Spleen (tissue), 11 donors: ENCODE data around the gene NUSAP1. TPM values are rescaled to one million over a fixed set of nuclear protein-coding genes. Genes with fewer than 3 reads are reported as not detected.
"Not testable (repeated sequence)": the region's sequence is repeated elsewhere in the genome, so short reads cannot be mapped to it uniquely, and the experiment has no call there.

Experiments used
- DNase-seq: peaks from one replicate; pipeline ENCODE4 v3.0.0-alpha.2; 2020
- H3K27ac ChIP-seq, 8 donors: fragments of 200-600 bp; sonication (generic) in 7 of 8; 1 replicate in 4 of 8; 2 replicates in 4 of 8; pipeline versions ENCODE4 v1.5.0 to v1.8.0; 2016 to 2021; ENCODE audit warnings: inconsistent platforms in 4 of 8, mild to moderate bottlenecking in 4 of 8, moderate library complexity in 1 of 8
- H3K27me3 ChIP-seq, 7 donors: fragments of 200-600 bp; sonication (generic) in 6 of 7; replicated peaks in 1 of 7; 1 replicate in 4 of 7; 2 replicates in 3 of 7; pipeline versions ENCODE4 v1.5.0 to v1.8.0; 2016 to 2021; ENCODE audit warnings: inconsistent platforms in 3 of 7, mild to moderate bottlenecking in 1 of 7
- H3K36me3 ChIP-seq, 6 donors: fragments of 200-600 bp; sonication (generic) in 5 of 6; 1 replicate in 4 of 6; 2 replicates in 2 of 6; pipeline versions ENCODE4 v1.5.0 to v1.8.0; 2016 to 2021; ENCODE audit warnings: inconsistent platforms in 2 of 6
- H3K4me1 ChIP-seq, 6 donors: fragments of 200-600 bp; sonication (generic) in 5 of 6; 1 replicate in 3 of 6; 2 replicates in 3 of 6; pipeline versions ENCODE4 v1.5.0 to v1.8.0; 2016 to 2021; ENCODE audit warnings: inconsistent platforms in 3 of 6
- H3K4me3 ChIP-seq, 8 donors: fragments of 200-600 bp; sonication (generic) in 7 of 8; 1 replicate in 4 of 8; 2 replicates in 4 of 8; pipeline versions ENCODE4 v1.5.0 to v1.8.0; 2016 to 2021; ENCODE audit warnings: inconsistent platforms in 4 of 8, mild to moderate bottlenecking in 4 of 8, moderate library complexity in 2 of 8
- H3K9me3 ChIP-seq, 8 donors: fragments of 200-600 bp; sonication (generic) in 7 of 8; 1 replicate in 4 of 8; 2 replicates in 4 of 8; pipeline versions ENCODE4 v1.5.0 to v1.8.0; 2016 to 2021; ENCODE audit warnings: inconsistent platforms in 4 of 8
- POLR2A ChIP-seq, 3 donors: fragments of 450-650 bp; IDR thresholded peaks; one replicate each; pipeline ENCODE4 v1.5.1; 2017; ENCODE audit warnings: antibody characterized with exemption in 3 of 3, mild to moderate bottlenecking in 1 of 3
- POLR2AphosphoS5 ChIP-seq, 3 donors: sonication (generic); formaldehyde crosslinking; IDR thresholded peaks; one replicate each; pipeline ENCODE4 v1.5.1; 2017; ENCODE audit warnings: antibody characterized with exemption in 3 of 3
- WGBS, 5 donors: extraction: QIAGEN DNeasy Blood & Tissue Kit in 3 of 5; methylation state at CpG; one replicate each; pipeline versions ENCODE4 v1.1.5 to v1.1.7; 2013 to 2018; 5-methylcytosine and 5-hydroxymethylcytosine counted together
- intact Hi-C: fragments of 100-400 bp; cut with DNase I; formaldehyde crosslinking; loops from one replicate; pipeline ENCODE4 v1.15.0; 2023; ENCODE audit warnings: low total_unique reads
- polyA plus RNA-seq, 3 donors: library from polyadenylated mRNA; stranded (reverse); fragments of 200-250 nt; gene quantifications; one replicate each; pipeline ENCODE4 v1.2.1, GENCODE V29; 2013
- total RNA-seq, 7 donors: library from RNA; depleted of rRNA in 3 of 7; stranded (reverse); fragments of >200 nt in 3 of 7; fragmentation: NEBNext Ultra II Directional in 4 of 7; extraction: Animal tissue kit (Norgen Biotek cat#: 25700) in 4 of 7; gene quantifications; one replicate each; pipeline versions ENCODE4 v1.1.0 to v1.2.1, GENCODE V29; 2016 to 2021
- TF ChIP-seq, protein P1 (sequence below), 11 experiments: fragments of 200-600 bp in 7 of 11; fragments of 450-650 bp in 4 of 11; sonication (generic) in 4 of 11; IDR thresholded peaks in 8 of 11; conservative IDR thresholded peaks in 3 of 11; 1 replicate in 7 of 11; 2 replicates in 4 of 11; pipeline versions ENCODE4 v1.4.0 to v1.8.0; 2016 to 2021; ENCODE audit warnings: antibody characterized with exemption in 11 of 11, inconsistent platforms in 4 of 11, mild to moderate bottlenecking in 1 of 11
- donor health status: healthy with polysubstance abuse.
- donor health status: DM: no; HTN: no; CAD: no; lungs with moderate emphysema.
- donor health status: DM: no; HTN: no; CAD: no.
- donor health status: Bipolar disorder and iron deficiency.
- donor health status: healthy.
- donor health status: DM: no; HTN: no; CAD: no.
- donor health status: DM: yes; HTN: yes; CAD: no.

Gene NUSAP1
- total and polyA plus RNA-seq, 10 donors: 4.0 to 47.5 (median 17.3) TPM

DNA sequence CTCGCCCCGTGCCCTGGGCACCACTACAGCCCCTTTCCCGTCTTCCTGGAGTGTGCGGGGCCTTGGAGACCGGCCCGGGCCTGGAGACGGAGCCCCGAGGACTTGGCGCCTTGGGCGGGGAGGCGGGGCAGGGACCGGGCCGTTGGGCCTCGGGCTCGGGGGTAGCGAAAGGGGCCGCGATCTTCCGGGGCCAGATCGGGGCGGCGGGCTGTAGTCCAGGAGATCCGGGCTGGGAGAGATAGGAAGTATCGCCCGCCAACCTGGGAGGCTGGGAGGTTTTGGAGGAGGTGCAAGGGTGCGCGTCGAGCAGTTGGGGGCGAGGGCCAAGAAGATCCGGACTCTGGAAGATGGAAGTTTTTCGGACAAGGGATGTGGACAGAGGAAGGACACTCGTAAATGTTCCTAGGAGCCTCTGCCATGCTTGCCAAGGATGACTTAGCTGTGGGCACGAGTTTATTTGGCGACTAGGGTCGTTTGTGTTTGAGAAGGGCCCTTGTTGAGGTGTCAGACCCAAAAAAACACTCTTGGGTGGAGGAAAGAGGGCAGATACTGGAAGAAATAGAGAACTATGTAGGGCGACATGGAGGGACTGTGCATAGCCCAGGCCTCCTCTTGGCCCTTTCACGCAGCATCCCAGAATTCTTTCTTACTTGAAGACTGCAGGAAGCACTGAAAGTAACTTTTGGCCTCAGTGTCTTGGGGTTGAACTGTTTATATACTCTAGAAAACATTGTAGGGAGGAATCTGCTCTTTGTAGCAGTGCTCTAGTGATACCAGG is 84.9 kb downstream of the NUSAP1 start:
- Histone ChIP-seq H3K27me3 (no peaks in the 10 kb centered on the region), H3K4me1 (peaks cover 15 to 66% (median 47%) of the 10 kb centered on the region in 6 donors), H3K36me3 (no peaks in the 10 kb centered on the region), H3K4me3 (peak overlapping the region; percentile 60 to 98 (median 92)), H3K9me3 (no peaks in the 10 kb centered on the region), H3K27ac (peak overlapping the region; percentile 71 to 92 (median 89))
- no peak for DNase-seq
- intact Hi-C loops: no loop called here
- 1 to 2% (median 1%) methylated on average over 26 to 37 of the region's 37 CpGs for WGBS, 5 donors
- TF ChIP-seq POLR2A (IDR thresholded peaks at IDR 0.05): no peak
- TF ChIP-seq POLR2AphosphoS5 (IDR thresholded peaks at IDR 0.05): no peak
- TF ChIP-seq, protein P1, sequence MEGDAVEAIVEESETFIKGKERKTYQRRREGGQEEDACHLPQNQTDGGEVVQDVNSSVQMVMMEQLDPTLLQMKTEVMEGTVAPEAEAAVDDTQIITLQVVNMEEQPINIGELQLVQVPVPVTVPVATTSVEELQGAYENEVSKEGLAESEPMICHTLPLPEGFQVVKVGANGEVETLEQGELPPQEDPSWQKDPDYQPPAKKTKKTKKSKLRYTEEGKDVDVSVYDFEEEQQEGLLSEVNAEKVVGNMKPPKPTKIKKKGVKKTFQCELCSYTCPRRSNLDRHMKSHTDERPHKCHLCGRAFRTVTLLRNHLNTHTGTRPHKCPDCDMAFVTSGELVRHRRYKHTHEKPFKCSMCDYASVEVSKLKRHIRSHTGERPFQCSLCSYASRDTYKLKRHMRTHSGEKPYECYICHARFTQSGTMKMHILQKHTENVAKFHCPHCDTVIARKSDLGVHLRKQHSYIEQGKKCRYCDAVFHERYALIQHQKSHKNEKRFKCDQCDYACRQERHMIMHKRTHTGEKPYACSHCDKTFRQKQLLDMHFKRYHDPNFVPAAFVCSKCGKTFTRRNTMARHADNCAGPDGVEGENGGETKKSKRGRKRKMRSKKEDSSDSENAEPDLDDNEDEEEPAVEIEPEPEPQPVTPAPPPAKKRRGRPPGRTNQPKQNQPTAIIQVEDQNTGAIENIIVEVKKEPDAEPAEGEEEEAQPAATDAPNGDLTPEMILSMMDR (IDR thresholded peaks at IDR 0.05 in 8 of 11, conservative IDR thresholded peaks at IDR 0.05 in 3 of 11): no peak

DNA sequence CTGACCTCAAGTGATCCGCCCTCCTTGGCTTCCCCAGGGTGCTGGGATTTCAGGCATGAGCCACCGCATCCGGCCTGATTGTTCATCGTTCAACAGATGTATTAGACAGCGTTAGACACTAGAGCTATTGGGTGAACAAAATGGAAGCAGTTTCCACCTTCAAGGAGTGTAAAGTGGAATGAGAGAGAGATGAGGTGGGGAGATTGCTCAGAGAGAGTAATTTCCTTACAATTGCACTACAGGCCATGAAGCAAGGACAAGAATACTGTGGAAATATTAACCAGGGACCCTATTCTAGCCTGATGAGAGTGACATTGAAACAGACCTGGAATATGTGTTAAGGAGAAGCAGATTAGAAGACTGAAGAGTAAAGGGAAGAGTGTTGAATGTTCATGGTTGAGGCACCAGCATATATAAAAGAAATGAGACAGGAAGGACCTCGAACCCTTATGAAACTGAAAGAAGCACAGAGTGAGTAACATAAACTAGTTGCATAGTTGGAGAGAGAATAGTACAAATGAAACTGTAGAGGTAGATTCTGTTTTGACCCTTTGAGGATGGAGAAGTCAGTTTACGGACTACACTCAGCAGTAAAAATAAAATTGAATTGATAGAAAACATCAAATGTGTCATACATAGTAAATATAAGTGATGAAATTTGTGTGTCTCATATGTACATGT is 91.4 kb downstream of the NUSAP1 start:
- peaks cover 0 to 10% (median 0%) of the 10 kb centered on the region in 6 donors for H3K36me3 ChIP-seq
- H3K27me3 ChIP-seq: no peaks in the 10 kb centered on the region
- H3K27ac ChIP-seq: peak overlapping the region in 6 of 8 donors; percentile 2 to 53 (median 43)
- no peak for TF ChIP-seq POLR2A (IDR thresholded peaks at IDR 0.05)
- no peak for TF ChIP-seq POLR2AphosphoS5 (IDR thresholded peaks at IDR 0.05)
- TF ChIP-seq, protein P1 (IDR thresholded peaks at IDR 0.05 in 8 of 11, conservative IDR thresholded peaks at IDR 0.05 in 3 of 11): no peak
- H3K4me1 ChIP-seq: peaks cover 6 to 79% (median 39%) of the 10 kb centered on the region in 6 donors
- DNase-seq: no peak
- no peaks in the 10 kb centered on the region for H3K9me3 ChIP-seq
- 80 to 88% (median 84%) methylated on average over 7 of the region's 7 CpGs for WGBS, 5 donors
- intact Hi-C loops: no loop called here
- H3K4me3 ChIP-seq: no peak overlapping the region

DNA sequence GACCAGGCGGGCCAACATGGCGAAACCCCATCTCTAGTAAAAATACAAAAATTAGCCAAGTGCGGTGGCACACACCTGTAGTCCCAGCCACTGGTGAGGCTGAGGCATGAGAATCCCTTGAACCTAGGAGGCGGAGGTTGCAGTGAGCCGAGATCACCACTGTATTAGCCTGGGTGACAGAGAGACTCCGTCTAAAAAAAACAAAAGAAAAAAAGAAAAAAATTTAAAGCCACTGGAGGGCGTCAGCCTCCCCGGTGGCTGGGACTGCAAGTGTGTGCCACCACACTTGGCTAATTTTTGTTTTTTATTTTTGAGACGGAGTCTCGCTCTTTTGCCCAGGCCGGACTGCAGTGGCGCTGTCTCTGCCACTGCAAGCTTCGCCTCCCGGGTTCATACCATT is 92.1 kb downstream of the NUSAP1 start:
- no peaks in the 10 kb centered on the region for H3K9me3 ChIP-seq
- H3K27me3 ChIP-seq: no peaks in the 10 kb centered on the region
- intact Hi-C loops: no loop called here
- no peak overlapping the region for H3K4me3 ChIP-seq
- WGBS, 5 donors: 92 to 96% (median 93%) methylated on average over 13 to 14 of the region's 14 CpGs
- no peak for DNase-seq
- peaks cover 0 to 10% (median 0%) of the 10 kb centered on the region in 6 donors for H3K36me3 ChIP-seq
- H3K4me1 ChIP-seq: peaks cover 6 to 79% (median 37%) of the 10 kb centered on the region in 6 donors
- H3K27ac ChIP-seq: peak overlapping the region in 5 of 8 donors; percentile 2 to 53 (median 43)
- TF ChIP-seq, protein P1 (IDR thresholded peaks at IDR 0.05 in 8 of 11, conservative IDR thresholded peaks at IDR 0.05 in 3 of 11): no peak
- TF ChIP-seq POLR2A (IDR thresholded peaks at IDR 0.05) (no peak), POLR2AphosphoS5 (IDR thresholded peaks at IDR 0.05) (no peak)

DNA sequence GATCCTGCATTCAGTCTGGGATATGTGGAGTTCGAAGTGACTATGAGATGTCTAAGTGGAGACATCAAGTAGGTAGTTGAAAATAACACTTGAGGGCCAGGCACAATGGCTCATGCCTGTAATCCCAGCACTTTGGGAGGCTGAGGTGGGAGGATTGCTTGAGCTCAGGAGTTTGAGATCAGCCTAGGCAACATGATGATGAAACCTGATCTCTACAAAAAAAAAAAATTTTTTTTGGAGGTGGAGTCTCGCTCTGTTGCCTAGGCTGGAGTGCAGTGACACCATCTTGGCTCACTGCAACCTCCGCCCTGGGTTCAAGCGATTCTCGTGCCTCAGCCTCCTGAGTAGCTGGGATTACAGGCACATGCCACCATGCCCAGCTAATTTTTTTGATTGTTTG is 93.2 kb downstream of the NUSAP1 start:
- intact Hi-C loops, DNase-seq, H3K27me3 ChIP-seq, H3K27ac ChIP-seq, H3K4me3 ChIP-seq, H3K9me3 ChIP-seq: not testable (repeated sequence)
- peaks cover 6 to 79% (median 31%) of the 10 kb centered on the region in 6 donors for H3K4me1 ChIP-seq
- peaks cover 0 to 15% (median 0%) of the 10 kb centered on the region in 6 donors for H3K36me3 ChIP-seq
- 92 to 97% (median 96%) methylated on average over 5 of the region's 5 CpGs for WGBS, 5 donors
